ENCODE data around the gene SP100.
"Not testable (repeated sequence)": the region's sequence is repeated elsewhere in the genome, so short reads cannot be mapped to it uniquely, and the experiment has no call there.

The SP100 gene

DNA sequence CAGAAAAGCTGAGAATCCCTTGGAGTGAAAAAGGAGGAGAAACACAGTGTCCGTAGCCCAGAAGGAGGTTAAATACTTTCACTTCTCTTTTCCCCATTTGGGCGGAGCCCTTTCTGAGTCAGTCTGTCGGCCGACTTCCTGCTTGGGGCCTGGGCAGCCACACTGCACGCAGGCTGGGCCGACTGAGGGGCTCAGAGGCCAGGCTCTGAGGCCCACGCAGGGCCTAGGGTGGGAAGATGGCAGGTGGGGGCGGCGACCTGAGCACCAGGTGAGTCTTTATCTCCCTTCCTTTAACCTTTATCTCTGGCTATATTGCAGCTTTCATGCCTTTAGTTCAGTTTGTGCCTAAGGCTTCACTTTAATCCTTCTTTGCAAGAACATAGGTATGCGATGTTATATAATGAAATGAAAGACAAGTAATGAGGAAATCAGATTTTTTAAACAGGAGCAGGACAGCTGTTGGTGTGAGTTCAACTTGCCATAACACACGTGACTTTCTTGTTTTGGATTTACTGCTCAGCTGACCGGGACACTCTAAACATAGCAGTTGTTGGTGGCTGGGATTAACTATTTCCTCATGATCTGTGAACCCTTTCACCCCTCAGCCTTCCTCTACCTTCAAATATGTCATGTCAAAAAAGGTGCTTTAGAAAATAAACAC, at the start of gene SP100:
TSS of gene SP100 (plus strand) at position 141 of the 661 bp plus-strand sequence. CDS start at position 237, 96 bp downstream.
- POLR2A ChIA-PET = no interaction called here
- H3K4me3 ChIP-seq (ENCODE audit: low read depth, low read length) = peak within 1 kb of the TSS; percentile 72
- CTCF ChIA-PET = no interaction called here
- TF ChIP-seq, protein P1, sequence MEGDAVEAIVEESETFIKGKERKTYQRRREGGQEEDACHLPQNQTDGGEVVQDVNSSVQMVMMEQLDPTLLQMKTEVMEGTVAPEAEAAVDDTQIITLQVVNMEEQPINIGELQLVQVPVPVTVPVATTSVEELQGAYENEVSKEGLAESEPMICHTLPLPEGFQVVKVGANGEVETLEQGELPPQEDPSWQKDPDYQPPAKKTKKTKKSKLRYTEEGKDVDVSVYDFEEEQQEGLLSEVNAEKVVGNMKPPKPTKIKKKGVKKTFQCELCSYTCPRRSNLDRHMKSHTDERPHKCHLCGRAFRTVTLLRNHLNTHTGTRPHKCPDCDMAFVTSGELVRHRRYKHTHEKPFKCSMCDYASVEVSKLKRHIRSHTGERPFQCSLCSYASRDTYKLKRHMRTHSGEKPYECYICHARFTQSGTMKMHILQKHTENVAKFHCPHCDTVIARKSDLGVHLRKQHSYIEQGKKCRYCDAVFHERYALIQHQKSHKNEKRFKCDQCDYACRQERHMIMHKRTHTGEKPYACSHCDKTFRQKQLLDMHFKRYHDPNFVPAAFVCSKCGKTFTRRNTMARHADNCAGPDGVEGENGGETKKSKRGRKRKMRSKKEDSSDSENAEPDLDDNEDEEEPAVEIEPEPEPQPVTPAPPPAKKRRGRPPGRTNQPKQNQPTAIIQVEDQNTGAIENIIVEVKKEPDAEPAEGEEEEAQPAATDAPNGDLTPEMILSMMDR (IDR thresholded peaks at IDR 0.05; ENCODE audit: insufficient read depth, low read length, missing control alignments) = no peak
- peak; percentile 28 for DNase-seq (ENCODE audit: low read depth, low spot score)

DNA sequence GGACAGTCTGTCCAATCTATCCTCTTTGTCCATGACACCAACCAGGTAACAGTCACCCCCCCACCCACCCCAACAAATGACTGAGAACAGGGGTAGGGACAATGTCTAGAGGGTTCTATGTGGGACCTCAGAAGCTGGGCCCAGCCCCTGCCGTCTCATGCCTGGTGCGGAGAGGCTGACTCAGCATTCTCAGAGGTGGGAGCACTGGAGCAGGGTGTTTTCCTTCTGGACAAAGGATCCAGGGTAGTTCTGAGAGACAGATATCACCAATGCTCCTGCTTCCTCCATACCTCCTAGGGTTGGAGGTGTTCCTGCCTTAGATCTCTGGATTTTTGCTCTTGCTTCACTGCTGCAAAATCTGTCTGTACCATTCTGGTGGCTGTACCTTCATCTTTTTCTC, 33.9 kb upstream of the SP100 start:
- TF ChIP-seq, protein P1 (IDR thresholded peaks at IDR 0.05; ENCODE audit: insufficient read depth, low read length, missing control alignments) = no peak
- POLR2A ChIA-PET = no interaction called here
- CTCF ChIA-PET = interaction anchor here (1.5 kb wide), 1 partner anchor 14 kb away, joined by 3 read pairs; no protein-coding TSS in a partner anchor
- no peak for DNase-seq (ENCODE audit: low read depth, low spot score)
- no peak overlapping the region for H3K4me3 ChIP-seq (ENCODE audit: low read depth, low read length)

DNA sequence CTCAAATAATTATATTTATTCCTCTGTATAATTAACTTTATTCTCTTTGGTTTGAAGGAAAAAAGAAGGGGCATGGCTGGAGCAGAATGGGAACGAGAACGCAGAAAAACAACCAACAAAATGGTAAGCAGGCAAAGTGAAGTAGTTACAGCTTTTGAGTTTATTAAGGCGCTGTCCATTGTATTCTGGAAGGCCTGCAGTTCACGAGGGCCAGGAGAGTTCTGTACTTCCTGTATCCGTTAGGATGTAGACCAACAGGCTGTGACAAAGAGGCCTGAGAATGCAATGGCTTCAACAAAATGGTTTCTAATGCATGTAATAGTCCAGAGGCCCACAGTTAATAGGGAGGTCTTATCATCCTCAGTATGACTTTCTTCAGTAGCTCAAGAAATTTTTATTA, 32.5 kb upstream of the SP100 start:
- ChIA-PET CTCF (interaction anchor here (1.5 kb wide), 1 partner anchor 13 kb away, joined by 3 read pairs; no protein-coding TSS in a partner anchor), POLR2A (no interaction called here)
- TF ChIP-seq, protein P1 (IDR thresholded peaks at IDR 0.05; ENCODE audit: insufficient read depth, low read length, missing control alignments) = no peak
- DNase-seq (ENCODE audit: low read depth, low spot score) = no peak
- no peak overlapping the region for H3K4me3 ChIP-seq (ENCODE audit: low read depth, low read length)

DNA sequence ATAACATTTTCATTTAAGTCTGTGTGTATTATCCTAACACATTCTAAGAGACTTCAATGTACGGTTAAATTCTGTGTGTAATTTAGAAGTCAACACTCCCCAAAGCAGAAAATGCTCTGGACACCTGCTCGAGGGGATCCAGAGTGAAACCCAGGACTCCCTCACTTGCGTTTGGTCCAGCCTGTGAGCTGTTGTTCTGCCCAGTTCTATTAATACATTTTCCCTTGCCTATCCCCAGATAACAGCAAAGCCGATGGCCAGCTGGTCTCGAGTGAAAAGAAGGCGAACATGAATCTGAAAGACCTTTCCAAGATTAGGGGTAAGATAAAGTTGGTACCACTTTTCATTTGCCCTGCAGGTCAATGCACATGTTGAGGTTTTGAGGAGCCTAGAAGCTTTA, 31.0 kb upstream of the SP100 start:
- H3K4me3 ChIP-seq (ENCODE audit: low read depth, low read length) = no peak overlapping the region
- ChIA-PET POLR2A (no interaction called here), CTCF (no interaction called here)
- no peak for DNase-seq (ENCODE audit: low read depth, low spot score)
- TF ChIP-seq, protein P1 (IDR thresholded peaks at IDR 0.05; ENCODE audit: insufficient read depth, low read length, missing control alignments) = no peak

DNA sequence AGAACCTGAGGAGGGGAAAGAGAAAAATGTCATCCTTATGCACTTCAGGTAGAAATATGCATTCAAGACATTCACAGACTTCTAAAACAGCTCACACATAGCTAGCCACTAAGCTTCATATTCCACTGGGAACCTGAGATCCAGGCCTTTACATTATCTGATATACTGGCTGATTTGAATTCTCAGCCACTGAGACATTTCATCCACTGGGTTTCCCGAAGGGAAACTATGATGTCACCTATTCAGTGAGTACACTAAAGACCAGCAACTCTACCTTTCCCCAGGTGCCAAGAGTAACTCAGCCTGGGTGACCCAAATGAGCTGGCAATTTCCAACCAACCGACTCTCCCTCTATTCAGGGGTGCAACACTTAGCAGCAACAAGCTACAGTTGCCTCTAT, 21.7 kb upstream of the SP100 start:
- ChIA-PET POLR2A (no interaction called here), CTCF (no interaction called here)
- TF ChIP-seq, protein P1 (IDR thresholded peaks at IDR 0.05; ENCODE audit: insufficient read depth, low read length, missing control alignments) = no peak
- H3K4me3 ChIP-seq (ENCODE audit: low read depth, low read length) = no peak overlapping the region
- no peak for DNase-seq (ENCODE audit: low read depth, low spot score)

DNA sequence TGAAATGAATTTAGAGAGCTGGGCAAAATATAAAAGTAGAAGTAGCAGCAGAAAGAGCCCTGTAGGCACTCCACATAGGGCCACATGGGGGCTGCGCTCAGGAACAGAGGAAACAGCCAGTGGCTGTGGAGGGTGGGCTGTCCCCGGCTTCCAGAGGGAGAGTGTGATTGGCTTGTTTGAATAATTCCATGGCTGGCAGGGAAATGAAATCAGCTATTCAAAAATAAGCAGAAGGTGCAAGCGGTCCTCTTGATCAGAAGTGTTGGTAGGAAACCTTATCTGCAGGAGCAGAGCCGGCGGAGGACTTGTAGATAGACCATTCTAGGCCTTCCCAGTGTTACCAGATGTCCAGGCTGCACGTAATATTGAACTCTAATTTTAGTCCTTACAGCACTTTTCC, 17.3 kb upstream of the SP100 start:
- CTCF ChIA-PET = not testable (repeated sequence)

DNA sequence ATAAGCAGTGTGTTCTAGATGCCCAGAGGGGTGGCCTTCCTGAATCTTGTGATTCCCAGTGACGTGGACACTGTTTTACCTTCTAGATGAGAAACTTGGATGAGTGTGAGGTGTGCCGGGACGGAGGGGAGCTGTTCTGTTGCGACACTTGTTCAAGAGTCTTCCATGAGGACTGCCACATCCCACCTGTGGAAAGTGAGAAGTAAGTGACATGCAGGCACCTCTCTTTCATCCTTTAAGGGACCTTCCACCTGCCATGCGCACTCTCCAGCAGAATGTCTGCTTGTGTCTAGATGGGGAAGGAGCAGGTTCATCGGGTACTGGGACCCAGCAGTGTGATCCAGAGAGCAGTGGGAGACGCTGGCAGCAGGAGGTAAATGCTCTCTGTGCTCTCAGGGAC, 16.0 kb upstream of the SP100 start:
- TF ChIP-seq, protein P1 (IDR thresholded peaks at IDR 0.05; ENCODE audit: insufficient read depth, low read length, missing control alignments) = no peak
- ChIA-PET CTCF (no interaction called here), POLR2A (no interaction called here)
- H3K4me3 ChIP-seq (ENCODE audit: low read depth, low read length) = no peak overlapping the region
- no peak for DNase-seq (ENCODE audit: low read depth, low spot score)

More for the DNA sequence above, 17.3 kb upstream of the SP100 start:
- DNase-seq (ENCODE audit: low read depth, low spot score); POLR2A ChIA-PET; H3K4me3 ChIP-seq (ENCODE audit: low read depth, low read length): not testable (repeated sequence)

All from AG04449 (cell line).